ENCODE data around the gene INTS7. TPM values are rescaled to one million over a fixed set of nuclear protein-coding genes. Genes with fewer than 3 reads are reported as not detected.

The INTS7 gene
- total and polyA plus RNA-seq, 9 of the 15 experiments (the other 6 are each of a cell fraction or from before 2014, with no cell fraction given) = 27.3 to 68.4 (median 40.4) TPM

DNA sequence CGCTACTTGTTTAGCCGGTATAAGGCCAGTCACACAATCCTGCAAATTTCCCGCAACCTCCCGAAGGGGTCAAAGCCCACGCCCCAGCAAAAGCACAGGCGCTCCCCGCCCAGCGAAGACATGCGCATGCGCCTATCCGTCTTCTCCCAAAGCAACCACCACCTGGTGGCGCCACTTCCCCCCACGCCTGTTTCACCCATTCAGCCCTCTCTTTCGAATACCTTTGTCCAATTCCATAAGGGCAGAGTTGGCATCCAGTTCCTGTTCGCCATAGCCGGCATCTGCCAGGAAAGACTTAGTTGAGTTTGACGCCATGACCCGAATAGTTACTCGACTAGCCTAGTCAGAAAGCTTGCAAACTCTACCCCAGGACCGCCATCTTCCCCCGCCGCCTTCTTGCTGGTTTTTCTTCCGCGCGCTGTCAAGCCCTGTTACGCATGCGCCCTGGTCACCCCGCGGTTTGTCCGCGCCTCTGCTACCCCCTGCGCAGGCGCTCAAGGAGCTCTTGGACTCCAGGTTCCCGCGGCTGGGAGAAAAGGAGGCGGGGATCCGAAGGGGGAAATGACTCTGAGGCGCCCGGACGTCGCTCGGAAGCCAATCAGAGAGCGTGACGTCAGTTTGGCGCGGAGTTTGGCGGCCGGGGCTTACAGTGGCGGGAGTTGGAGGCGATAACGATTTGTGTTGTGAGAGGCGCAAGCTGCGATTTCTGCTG lies at the start of gene INTS7, which contains the start of gene DTL (continued):
- TF ChIP-seq, protein P1, sequence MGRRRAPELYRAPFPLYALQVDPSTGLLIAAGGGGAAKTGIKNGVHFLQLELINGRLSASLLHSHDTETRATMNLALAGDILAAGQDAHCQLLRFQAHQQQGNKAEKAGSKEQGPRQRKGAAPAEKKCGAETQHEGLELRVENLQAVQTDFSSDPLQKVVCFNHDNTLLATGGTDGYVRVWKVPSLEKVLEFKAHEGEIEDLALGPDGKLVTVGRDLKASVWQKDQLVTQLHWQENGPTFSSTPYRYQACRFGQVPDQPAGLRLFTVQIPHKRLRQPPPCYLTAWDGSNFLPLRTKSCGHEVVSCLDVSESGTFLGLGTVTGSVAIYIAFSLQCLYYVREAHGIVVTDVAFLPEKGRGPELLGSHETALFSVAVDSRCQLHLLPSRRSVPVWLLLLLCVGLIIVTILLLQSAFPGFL (CRISPR knock-in tag; IDR thresholded peaks at IDR 0.05) = no peak
- TF ChIP-seq, protein P2, sequence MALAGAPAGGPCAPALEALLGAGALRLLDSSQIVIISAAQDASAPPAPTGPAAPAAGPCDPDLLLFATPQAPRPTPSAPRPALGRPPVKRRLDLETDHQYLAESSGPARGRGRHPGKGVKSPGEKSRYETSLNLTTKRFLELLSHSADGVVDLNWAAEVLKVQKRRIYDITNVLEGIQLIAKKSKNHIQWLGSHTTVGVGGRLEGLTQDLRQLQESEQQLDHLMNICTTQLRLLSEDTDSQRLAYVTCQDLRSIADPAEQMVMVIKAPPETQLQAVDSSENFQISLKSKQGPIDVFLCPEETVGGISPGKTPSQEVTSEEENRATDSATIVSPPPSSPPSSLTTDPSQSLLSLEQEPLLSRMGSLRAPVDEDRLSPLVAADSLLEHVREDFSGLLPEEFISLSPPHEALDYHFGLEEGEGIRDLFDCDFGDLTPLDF (CRISPR knock-in tag; IDR thresholded peaks at IDR 0.05) = peak; percentile 99
- TF ChIP-seq, protein P3, sequence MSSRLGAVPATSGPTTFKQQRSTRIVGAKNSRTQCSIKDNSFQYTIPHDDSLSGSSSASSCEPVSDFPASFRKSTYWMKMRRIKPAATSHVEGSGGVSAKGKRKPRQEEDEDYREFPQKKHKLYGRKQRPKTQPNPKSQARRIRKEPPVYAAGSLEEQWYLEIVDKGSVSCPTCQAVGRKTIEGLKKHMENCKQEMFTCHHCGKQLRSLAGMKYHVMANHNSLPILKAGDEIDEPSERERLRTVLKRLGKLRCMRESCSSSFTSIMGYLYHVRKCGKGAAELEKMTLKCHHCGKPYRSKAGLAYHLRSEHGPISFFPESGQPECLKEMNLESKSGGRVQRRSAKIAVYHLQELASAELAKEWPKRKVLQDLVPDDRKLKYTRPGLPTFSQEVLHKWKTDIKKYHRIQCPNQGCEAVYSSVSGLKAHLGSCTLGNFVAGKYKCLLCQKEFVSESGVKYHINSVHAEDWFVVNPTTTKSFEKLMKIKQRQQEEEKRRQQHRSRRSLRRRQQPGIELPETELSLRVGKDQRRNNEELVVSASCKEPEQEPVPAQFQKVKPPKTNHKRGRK (tag; IDR thresholded peaks at IDR 0.05) = no peak
- TF ChIP-seq FOXA1 (IDR thresholded peaks at IDR 0.05; ENCODE audit: borderline replicate concordance) (no peak), ZNF584 (CRISPR knock-in tag; IDR thresholded peaks at IDR 0.05; ENCODE audit: low read depth) (no peak), NR2C2 (CRISPR knock-in tag; IDR thresholded peaks at IDR 0.05) (peak; percentile 74), NR2C2 (tag; IDR thresholded peaks at IDR 0.05) (peak; percentile 94), SIN3B (IDR thresholded peaks at IDR 0.05; ENCODE audit: low read depth) (peak; percentile 82; the same call in 1 of the 2 replicates), NUFIP1 (IDR thresholded peaks at IDR 0.05; ENCODE audit: partially characterized antibody) (no peak), NCOA6 (IDR thresholded peaks at IDR 0.05) (peak; percentile 15; the same call in 1 of the 2 replicates), KDM4B (IDR thresholded peaks at IDR 0.05; ENCODE audit: borderline replicate concordance in 2 of 2, low read depth in 1 of 2) (peak in 1 of 2 experiments; percentile 76; a peak in 2 of 4 replicates), GABPB1 (CRISPR knock-in tag; IDR thresholded peaks at IDR 0.05) (peak; percentile 80), HMG20A (CRISPR knock-in tag; conservative IDR thresholded peaks at IDR 0.05) (no peak), TRIM24 (IDR thresholded peaks at IDR 0.05) (peak; percentile 58 to 66; a peak in 3 of 4 replicates)
- TF ChIP-seq, protein P4, sequence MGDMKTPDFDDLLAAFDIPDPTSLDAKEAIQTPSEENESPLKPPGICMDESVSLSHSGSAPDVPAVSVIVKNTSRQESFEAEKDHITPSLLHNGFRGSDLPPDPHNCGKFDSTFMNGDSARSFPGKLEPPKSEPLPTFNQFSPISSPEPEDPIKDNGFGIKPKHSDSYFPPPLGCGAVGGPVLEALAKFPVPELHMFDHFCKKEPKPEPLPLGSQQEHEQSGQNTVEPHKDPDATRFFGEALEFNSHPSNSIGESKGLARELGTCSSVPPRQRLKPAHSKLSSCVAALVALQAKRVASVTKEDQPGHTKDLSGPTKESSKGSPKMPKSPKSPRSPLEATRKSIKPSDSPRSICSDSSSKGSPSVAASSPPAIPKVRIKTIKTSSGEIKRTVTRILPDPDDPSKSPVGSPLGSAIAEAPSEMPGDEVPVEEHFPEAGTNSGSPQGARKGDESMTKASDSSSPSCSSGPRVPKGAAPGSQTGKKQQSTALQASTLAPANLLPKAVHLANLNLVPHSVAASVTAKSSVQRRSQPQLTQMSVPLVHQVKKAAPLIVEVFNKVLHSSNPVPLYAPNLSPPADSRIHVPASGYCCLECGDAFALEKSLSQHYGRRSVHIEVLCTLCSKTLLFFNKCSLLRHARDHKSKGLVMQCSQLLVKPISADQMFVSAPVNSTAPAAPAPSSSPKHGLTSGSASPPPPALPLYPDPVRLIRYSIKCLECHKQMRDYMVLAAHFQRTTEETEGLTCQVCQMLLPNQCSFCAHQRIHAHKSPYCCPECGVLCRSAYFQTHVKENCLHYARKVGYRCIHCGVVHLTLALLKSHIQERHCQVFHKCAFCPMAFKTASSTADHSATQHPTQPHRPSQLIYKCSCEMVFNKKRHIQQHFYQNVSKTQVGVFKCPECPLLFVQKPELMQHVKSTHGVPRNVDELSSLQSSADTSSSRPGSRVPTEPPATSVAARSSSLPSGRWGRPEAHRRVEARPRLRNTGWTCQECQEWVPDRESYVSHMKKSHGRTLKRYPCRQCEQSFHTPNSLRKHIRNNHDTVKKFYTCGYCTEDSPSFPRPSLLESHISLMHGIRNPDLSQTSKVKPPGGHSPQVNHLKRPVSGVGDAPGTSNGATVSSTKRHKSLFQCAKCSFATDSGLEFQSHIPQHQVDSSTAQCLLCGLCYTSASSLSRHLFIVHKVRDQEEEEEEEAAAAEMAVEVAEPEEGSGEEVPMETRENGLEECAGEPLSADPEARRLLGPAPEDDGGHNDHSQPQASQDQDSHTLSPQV (IDR thresholded peaks at IDR 0.05) = peak; percentile 62; the same call in 1 of the 2 replicates
- TF ChIP-seq, protein P5, sequence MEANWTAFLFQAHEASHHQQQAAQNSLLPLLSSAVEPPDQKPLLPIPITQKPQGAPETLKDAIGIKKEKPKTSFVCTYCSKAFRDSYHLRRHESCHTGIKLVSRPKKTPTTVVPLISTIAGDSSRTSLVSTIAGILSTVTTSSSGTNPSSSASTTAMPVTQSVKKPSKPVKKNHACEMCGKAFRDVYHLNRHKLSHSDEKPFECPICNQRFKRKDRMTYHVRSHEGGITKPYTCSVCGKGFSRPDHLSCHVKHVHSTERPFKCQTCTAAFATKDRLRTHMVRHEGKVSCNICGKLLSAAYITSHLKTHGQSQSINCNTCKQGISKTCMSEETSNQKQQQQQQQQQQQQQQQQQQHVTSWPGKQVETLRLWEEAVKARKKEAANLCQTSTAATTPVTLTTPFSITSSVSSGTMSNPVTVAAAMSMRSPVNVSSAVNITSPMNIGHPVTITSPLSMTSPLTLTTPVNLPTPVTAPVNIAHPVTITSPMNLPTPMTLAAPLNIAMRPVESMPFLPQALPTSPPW (CRISPR knock-in tag; IDR thresholded peaks at IDR 0.05) = peak; percentile 83

Data from K562 (cell line).